Inferior parietal cortex (tissue), 1 donor: ENCODE results near the gene TMEM250.
"Not testable (repeated sequence)": the region's sequence is repeated elsewhere in the genome, so short reads cannot be mapped to it uniquely, and the experiment has no call there.

Source experiments
- DNase-seq: peaks from one replicate; pipeline ENCODE4 v3.0.0-alpha.2; 2016; ENCODE audit errors: extremely low spot score

The TMEM250 gene

DNA sequence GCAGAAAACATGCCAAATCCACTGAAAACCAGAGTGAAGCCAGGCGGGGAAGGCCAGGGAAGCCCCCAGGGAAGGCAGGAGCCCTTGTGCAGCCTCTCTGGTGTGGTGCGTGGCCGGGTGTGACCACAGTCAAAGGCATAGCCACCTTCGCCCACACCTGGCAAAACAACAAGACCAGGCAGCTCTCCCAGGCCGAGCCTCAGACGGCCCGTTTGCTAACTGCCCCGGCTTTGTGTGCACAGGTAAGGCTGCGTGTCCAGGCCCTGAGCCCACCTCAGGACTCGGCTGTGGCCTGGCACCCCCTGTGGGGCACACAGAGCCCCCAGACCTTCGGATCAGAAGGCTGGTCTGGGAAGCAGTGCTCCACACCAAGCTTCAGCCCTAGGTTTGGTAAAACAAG is 6.1 kb downstream of the TMEM250 start:
- DNase-seq = no peak

DNA sequence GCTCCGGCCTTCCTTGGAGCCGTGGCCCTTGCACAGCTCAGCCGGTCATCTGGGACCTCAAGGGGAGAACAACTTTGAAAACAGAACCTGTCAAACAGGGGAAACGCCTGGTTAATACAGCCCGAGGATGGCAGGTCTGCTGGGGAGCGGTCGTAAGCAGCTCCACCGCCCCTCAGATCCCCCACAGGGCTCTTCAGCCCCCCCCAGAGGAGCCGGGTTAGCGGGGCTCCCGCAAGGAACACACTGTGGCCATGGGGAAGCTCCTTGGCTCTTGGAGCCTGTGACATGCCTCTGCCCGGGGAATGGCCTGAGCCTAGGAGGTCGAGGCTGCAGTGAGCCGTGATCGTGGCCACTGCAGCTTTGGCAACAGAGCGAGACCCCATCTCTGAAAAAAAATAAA is 6.8 kb downstream of the TMEM250 start:
- no peak for DNase-seq

GRCh38 chr9:136111190-136111589 is 7.5 kb downstream of the TMEM250 start:
- no peak for DNase-seq

DNA sequence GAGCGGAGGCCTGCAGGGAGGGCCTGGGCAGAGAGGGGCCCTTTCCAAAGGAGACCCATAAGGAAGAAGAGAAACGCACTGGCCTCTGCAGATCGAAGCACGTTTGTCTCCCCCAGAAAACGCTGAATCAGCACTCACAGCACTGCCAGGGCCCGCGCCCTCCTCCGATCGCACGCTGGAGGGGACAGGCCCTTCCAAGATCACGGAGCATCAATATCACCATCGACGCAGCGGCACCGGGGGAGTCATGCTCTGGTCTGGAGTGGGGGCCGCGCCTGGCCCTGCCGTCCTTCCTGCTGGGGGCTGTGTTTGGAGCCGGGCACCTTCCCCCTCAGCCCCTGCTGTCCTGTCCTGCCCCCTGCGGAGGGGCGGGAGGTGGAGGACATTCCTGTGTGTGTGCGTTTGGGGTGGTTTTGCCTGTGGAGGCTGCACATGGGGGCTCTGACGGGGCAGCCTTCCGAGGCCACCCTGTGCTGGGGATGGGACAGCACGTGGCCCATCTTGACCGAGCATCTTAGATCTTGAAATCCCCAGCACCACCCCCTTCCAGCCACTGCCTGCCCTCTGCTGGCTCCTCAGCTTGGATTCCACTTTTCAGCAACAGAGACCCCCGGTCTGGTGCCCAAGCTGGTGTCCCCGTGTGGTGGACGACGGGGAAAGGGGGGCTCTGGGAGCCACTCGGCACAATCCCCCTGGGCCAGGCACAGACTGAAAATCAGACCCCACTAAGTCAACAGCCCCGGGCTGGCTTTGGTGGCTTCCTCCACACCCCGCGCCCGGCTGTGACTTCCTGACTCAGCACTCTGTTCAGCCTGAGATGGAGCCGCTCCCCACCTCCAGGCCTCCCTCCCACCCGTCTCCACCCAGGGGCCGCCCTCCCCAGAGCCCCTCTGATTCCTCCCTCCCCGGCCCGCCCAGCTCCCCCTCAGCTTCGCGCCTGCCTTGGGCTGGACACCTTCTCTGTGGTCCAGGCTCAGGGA is 8.3 kb downstream of the TMEM250 start:
- no peak for DNase-seq

GRCh38 chr9:136109351-136110081 is 9.2 kb downstream of the TMEM250 start:
- DNase-seq = peak; percentile 75

- no peak for DNase-seq
Measured at GRCh38 chr9:136108648-136109266, 9.9 kb downstream of the TMEM250 start.

GRCh38 chr9:136107953-136108647 is 10.6 kb downstream of the TMEM250 start:
- DNase-seq = no peak

DNA sequence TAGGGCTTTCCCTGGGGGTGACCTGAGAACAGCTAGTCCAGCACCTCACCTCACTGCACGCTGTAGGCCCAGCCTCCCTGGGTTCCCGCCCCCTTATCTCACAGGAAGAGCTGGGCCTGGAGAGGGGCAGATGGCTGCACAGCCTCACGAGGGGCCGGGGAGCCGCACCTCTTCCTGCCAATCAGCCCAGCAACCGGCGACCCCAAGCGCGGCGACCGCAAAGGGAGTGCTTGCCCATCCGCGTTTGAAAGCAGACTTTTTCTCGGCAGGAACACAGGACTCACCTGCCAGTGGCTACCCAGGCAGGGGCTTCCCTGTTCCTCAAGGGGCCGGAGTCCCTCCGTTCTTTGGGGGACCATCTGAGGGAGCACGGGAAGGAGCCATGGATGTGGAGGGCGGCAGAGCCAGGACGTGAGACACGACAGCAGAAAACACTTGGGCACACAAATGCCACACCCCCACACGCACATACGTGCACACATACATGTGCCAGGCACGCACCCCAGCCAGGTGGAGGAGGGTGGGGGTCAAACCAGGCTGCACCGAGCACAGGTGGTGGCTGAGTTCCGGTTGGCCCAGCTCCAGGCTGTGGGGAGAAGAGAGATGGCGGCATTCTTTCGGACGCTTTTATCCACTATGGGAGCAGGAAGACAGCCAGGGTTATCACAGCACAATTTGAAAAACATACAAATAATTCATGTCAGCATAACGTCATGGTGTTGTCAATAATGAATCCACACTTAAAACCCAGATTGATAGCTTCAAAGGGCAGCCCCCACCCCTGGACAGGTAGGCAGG is 11.3 kb downstream of the TMEM250 start:
- DNase-seq = no peak

DNA sequence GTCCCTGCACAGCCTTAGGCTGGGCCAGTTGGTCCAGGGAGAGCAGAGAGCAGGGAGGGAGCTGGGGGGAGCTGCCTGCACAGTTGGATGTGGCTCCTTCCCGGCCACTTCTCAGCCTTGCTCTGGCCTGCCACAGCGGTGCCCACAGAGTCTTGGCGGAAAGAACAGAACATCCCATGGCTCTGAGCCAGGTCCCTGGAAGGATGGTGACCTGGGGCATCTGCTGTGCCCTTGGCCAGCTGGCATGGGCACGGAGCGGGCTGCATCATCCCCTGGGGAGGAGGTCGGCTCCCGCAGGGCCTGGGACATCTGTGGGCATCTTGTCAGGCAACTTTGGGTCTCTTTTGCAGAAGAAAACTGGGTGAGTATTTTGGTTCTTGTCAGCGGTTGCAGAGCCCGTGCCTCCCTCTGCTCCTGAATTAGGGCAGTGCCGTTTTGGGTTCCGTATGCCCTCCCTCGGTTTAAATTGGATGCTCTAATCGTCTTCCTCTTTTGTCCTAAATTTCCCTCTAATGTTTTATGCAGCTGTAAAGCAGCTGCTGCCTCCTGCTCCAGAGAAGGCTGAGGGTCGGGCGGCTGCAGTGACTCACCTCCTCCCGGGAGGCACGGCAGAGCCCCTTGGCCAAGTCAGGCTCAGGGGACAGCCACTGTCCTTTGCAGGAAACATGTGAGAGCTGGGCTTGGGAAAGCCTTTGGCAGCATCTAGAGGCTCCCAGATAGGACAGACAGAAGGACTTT is 13.1 kb downstream of the TMEM250 start:
- no peak for DNase-seq

DNA sequence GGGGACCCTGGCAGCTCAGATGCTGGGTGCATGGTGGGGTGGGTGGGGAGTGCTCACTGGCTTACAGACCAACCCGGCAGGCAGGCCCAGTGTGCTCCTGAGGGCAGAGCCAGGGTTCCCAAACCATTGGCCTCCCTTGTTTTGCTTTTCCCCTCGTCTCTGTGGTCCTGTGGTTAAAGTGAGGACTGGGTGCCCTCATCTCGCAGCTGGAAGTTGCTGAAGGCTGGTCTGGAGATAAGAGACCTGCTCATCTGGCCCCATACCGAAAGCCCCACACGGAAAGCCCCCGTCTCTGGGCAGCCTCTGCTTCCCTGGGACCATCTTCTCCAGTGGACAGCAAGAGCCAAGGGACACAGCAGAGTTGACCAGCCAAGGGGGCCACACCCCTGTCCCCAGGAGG is 13.8 kb downstream of the TMEM250 start:
- no peak for DNase-seq

DNA sequence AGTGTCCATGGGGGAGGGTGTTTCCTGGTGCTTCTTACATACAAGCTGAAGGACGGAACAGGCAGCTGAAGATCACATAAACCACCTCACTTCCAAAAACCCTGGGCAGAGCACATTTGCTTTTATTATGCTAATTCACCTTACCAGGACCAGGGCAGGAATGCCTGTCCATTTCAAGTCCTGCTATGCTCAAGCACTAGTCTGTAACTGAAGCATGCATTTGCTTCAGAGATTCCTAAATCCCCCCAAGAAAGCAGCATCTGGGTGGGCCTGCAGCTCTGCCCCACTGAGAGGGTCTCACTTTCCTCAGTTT is 14.2 kb downstream of the TMEM250 start:
- no peak for DNase-seq

- DNase-seq = no peak
Measured at GRCh38 chr9:136103651-136104487, 14.8 kb downstream of the TMEM250 start.

GRCh38 chr9:136101615-136102074 is 17.0 kb downstream of the TMEM250 start:
- not testable (repeated sequence) for DNase-seq

DNA sequence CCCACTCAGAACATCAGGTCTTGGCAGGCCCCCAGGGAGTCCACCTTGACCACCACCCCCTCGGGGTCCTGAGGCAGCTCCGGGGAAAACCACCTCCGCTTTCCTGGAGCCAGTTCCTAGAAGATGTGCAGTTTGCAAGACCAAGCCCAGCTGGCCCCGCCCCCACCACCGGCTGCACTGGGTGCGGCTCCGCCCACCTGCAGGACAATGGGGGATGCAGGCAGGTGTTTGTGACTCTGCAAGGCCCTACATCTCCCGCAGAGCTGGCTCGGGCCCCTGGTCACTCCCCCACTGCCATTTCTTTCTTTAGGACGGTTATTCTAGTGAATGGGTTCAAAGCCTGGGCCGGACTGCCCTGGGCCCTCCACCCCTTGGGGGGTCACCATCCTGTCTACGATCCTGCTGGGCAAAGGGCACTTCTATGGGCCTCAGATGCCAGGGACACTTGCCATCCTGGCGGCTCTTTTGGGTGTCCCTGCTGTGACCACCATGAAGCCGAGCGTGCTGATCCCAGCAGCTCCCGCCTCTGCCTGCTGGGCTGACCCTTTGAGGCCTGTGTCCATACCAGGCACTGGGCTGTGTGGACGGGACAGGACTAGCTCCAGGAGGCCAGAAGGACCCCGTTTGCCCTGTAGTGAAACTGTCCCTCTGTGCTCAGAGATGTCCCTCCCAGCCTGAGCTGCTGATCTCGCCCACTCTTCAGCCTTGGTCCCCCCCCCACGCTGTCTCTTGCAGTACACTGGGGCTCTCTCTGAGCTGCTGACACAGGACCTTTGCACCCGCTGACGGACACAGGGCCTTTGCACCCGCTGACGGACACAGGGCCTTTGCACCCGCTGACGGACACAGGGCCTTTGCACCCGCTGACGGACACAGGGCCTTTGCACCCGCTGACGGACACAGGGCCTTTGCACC is 17.7 kb downstream of the TMEM250 start:
- DNase-seq = no peak

GRCh38 chr9:136099542-136099941 is 19.1 kb downstream of the TMEM250 start:
- DNase-seq = no peak

- no peak for DNase-seq
Measured at GRCh38 chr9:136098844-136099243, 19.8 kb downstream of the TMEM250 start.

DNA sequence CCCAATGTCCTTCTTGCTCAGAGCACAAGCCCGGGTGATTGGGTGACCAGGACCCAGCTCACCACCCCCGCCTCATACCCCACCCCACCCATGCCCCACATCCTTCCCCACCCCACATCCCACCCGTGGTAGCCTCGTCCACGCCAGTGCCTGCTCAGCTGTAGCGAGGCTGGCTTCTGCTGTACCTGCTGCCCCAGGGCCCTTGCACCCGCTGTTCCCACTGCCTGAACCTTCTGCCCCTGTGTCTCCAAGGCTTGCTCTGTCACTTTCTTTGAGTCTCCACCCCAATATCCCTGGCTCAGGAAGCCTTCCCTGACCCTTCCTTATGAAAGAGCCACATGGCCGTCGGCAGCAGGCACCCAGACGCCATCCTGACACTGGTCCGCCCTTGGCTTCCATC is 20.5 kb downstream of the TMEM250 start:
- no peak for DNase-seq

- DNase-seq = no peak
Measured at GRCh38 chr9:136096505-136097001, 22.1 kb downstream of the TMEM250 start.
